ENCODE results near the gene JPH4. TPM values are rescaled to one million over a fixed set of nuclear protein-coding genes. Genes with fewer than 3 reads are reported as not detected.

Gene JPH4
- total and polyA plus RNA-seq, 2 experiments from 2014 or later = 2.7 TPM

DNA sequence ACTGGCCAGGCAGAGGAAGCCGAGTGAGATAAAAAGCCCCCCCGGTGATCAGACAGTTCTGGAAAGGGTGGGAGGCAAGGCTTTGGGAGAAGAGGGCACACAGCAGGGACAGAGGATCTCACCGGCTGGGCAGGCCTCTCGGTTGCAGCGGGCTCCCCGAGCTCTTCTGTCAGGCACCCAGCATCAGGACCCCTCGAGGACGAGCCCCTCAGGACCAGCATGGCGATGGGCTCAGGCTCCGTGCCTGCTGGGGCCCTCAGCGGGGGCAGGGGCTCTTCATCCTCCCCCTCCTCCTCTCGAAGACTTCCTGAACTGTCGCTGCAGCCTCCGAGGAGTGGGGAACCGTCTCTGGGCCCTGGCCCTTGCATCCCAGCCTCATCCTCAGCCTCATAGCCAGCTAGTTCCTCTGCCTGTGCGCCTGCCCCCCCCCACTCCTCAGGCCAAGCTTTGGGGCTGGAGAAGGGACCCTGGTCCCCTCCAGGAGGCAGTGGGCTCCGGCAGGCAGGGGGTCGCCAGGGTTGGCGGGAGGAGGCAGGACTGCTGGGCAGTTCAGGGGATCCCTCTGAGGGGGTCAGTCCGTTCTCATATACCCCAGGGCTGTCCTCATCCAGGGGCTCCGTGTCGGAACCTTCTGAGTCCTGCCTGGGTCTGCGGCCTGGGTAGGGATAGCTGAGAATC, 7.6 kb downstream of the JPH4 start:
- no peak overlapping the region for H3K4me2 ChIP-seq

GRCh38 chr14:23569443-23570151, 9.0 kb downstream of the JPH4 start:
- Histone ChIP-seq H3K79me2 (peaks cover 13% of the 10 kb centered on the region), H3K9me2 (replicated peaks; ENCODE audit: insufficient read depth) (no peaks in the 10 kb centered on the region), H3K4me2 (no peak overlapping the region), H3K4me3 (no peak overlapping the region), H4K20me1 (ENCODE audit: insufficient read depth, poor library complexity, severe bottlenecking) (no peaks in the 10 kb centered on the region), H3K4me1 (ENCODE audit: insufficient read depth) (peaks cover 16% of the 10 kb centered on the region), H3K27ac (peak overlapping the region; percentile 92), H3K36me3 (replicated peaks; ENCODE audit: insufficient read depth, low read depth) (no peaks in the 10 kb centered on the region), H2AFZ (no peak overlapping the region), H3K9me3 (ENCODE audit: low read depth) (no peaks in the 10 kb centered on the region), H3K27me3 (peaks cover 14% of the 10 kb centered on the region)
- no peak for TF ChIP-seq EZH2 (IDR thresholded peaks at IDR 0.05; ENCODE audit: borderline replicate concordance)
- no peak for TF ChIP-seq CTCF (IDR thresholded peaks at IDR 0.05; ENCODE audit: poor library complexity)
- TF ChIP-seq EZH2phosphoT487 (IDR thresholded peaks at IDR 0.05; ENCODE audit: low read depth, severe bottlenecking, unreplicated experiment) = no peak
- 64% methylated on average over 7 of the region's 7 CpGs for WGBS (ENCODE audit: low lambda C conversion rate, missing lambda C conversion rate)
- DNase-seq (ENCODE audit: low spot score) = no peak

More for the DNA sequence above, 7.6 kb downstream of the JPH4 start:
- no peaks in the 10 kb centered on the region for H3K9me2 ChIP-seq (replicated peaks; ENCODE audit: insufficient read depth)
- 86% methylated on average over 23 of the region's 23 CpGs for WGBS (ENCODE audit: low lambda C conversion rate, missing lambda C conversion rate)
- no peak overlapping the region for H3K27ac ChIP-seq
- peaks cover 16% of the 10 kb centered on the region for H3K4me1 ChIP-seq (ENCODE audit: insufficient read depth)
- H2AFZ ChIP-seq = no peak overlapping the region
- peaks cover 28% of the 10 kb centered on the region for H3K27me3 ChIP-seq
- TF ChIP-seq EZH2phosphoT487 (IDR thresholded peaks at IDR 0.05; ENCODE audit: low read depth, severe bottlenecking, unreplicated experiment) = no peak
- TF ChIP-seq EZH2 (IDR thresholded peaks at IDR 0.05; ENCODE audit: borderline replicate concordance) = no peak
- TF ChIP-seq CTCF (IDR thresholded peaks at IDR 0.05; ENCODE audit: poor library complexity) = no peak
- DNase-seq (ENCODE audit: low spot score) = peak; percentile 4
- H3K79me2 ChIP-seq = peaks cover 12% of the 10 kb centered on the region
- no peaks in the 10 kb centered on the region for H3K36me3 ChIP-seq (replicated peaks; ENCODE audit: insufficient read depth, low read depth)
- H3K9me3 ChIP-seq (ENCODE audit: low read depth) = no peaks in the 10 kb centered on the region
- H3K4me3 ChIP-seq = no peak overlapping the region
- H4K20me1 ChIP-seq (ENCODE audit: insufficient read depth, poor library complexity, severe bottlenecking) = no peaks in the 10 kb centered on the region

DNA sequence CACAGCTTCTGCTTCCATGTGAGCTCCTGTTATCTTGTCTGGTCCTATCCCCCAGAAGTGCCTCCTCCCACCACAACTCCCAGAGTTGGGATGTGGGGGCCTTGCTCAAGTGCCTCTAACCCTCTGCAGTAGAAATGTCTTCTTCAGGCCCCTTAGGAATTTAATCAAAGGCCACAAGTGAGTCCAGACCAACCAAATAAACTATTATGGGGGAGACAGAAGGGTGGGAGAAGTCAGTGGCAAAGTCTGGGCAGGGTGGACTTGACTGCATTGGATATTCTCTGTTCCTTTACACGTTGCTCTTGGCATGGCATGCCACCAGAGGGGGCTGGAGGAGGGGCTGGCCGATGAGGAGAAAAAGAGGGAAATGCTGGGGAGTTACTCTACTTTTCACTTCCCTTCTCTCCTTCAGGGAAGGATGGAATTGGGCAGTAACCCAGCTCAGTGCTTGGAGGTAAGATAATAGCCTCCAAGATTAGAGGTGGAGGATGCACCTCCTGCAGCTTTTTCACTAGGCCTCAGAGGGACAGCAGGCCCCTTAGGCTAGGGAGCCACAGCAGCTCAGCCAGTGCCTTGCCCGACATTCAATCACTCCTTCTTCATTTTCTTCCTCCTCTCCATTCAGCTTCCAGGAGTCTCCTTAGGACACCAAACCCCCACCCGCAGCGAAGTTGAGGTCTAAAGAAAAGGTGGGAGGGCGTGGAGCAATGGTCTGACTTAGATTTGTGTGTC, 9.8 kb downstream of the JPH4 start:
- H3K9me3 ChIP-seq (ENCODE audit: low read depth) = no peaks in the 10 kb centered on the region
- H3K4me2 ChIP-seq = peak overlapping the region; percentile 91
- H3K27me3 ChIP-seq = peaks cover 7% of the 10 kb centered on the region
- no peaks in the 10 kb centered on the region for H3K9me2 ChIP-seq (replicated peaks; ENCODE audit: insufficient read depth)
- peaks cover 13% of the 10 kb centered on the region for H3K79me2 ChIP-seq
- peak overlapping the region; percentile 92 for H3K27ac ChIP-seq
- no peak overlapping the region for H3K4me3 ChIP-seq
- 56% methylated on average over 6 of the region's 6 CpGs for WGBS (ENCODE audit: low lambda C conversion rate, missing lambda C conversion rate)
- no peaks in the 10 kb centered on the region for H4K20me1 ChIP-seq (ENCODE audit: insufficient read depth, poor library complexity, severe bottlenecking)
- H2AFZ ChIP-seq = no peak overlapping the region
- peaks cover 16% of the 10 kb centered on the region for H3K4me1 ChIP-seq (ENCODE audit: insufficient read depth)
- DNase-seq (ENCODE audit: low spot score) = no peak
- TF ChIP-seq EZH2 (IDR thresholded peaks at IDR 0.05; ENCODE audit: borderline replicate concordance) (no peak), EZH2phosphoT487 (IDR thresholded peaks at IDR 0.05; ENCODE audit: low read depth, severe bottlenecking, unreplicated experiment) (no peak), CTCF (IDR thresholded peaks at IDR 0.05; ENCODE audit: poor library complexity) (peak; percentile 31)
- no peaks in the 10 kb centered on the region for H3K36me3 ChIP-seq (replicated peaks; ENCODE audit: insufficient read depth, low read depth)
